Naive B cell (primary cell): ENCODE data around the gene INHBB. TPM values are rescaled to one million over a fixed set of nuclear protein-coding genes. Genes with fewer than 3 reads are reported as not detected.
"Not testable (repeated sequence)": the region's sequence is repeated elsewhere in the genome, so short reads cannot be mapped to it uniquely, and the experiment has no call there.

Experiments used
- ATAC-seq, 2 donors: fragments of 150-1000 bp; cut with Tn5 transposase; 2 replicates each; pipeline ENCODE4 v1.10.0; 2021; ENCODE audit warnings: low read depth in 2 of 2, mild to moderate bottlenecking in 2 of 2, moderate library complexity in 2 of 2
- DNase-seq: peaks from one replicate; pipeline ENCODE4 v3.0.0; 2022
- H3K27ac Mint-ChIP-seq, 6 donors: one replicate each; pipeline ENCODE4 v1.8.0; 2020 to 2022; ENCODE audit warnings: mild to moderate bottlenecking in 6 of 6, mixed read lengths in 6 of 6, moderate library complexity in 5 of 6, inconsistent platforms in 2 of 6
- H3K27me3 Mint-ChIP-seq, 3 donors: one replicate each; pipeline ENCODE4 v1.8.0; 2021 to 2022; ENCODE audit warnings: mixed read lengths in 3 of 3, mild to moderate bottlenecking in 1 of 3
- H3K36me3 Mint-ChIP-seq, 2 donors: one replicate each; pipeline ENCODE4 v1.8.0; 2020 to 2022; ENCODE audit warnings: mixed read lengths in 2 of 2, inconsistent platforms in 1 of 2, mild to moderate bottlenecking in 1 of 2
- H3K4me1 Mint-ChIP-seq, 3 donors: one replicate each; pipeline ENCODE4 v1.8.0; 2020 to 2022; ENCODE audit warnings: mixed read lengths in 3 of 3, inconsistent platforms in 1 of 3, mild to moderate bottlenecking in 1 of 3, moderate library complexity in 1 of 3
- H3K4me3 Mint-ChIP-seq, 8 donors: one replicate each; pipeline ENCODE4 v1.8.0; 2020 to 2022; ENCODE audit warnings: mild to moderate bottlenecking in 8 of 8, mixed read lengths in 8 of 8, moderate library complexity in 8 of 8, inconsistent platforms in 2 of 8
- H3K9me3 Mint-ChIP-seq, 7 donors: one replicate each; pipeline ENCODE4 v1.8.0; 2020 to 2022; ENCODE audit warnings: mixed read lengths in 7 of 7, mild to moderate bottlenecking in 5 of 7, inconsistent platforms in 2 of 7, moderate library complexity in 1 of 7
- polyA plus RNA-seq, 6 donors: library from polyadenylated mRNA; unstranded; fragments of 300-500 nt; fragmentation: Illumina TruSeq; gene quantifications; one replicate each; pipeline ENCODE4 v1.2.3, GENCODE V29; 2021; ENCODE audit warnings: low read depth in 6 of 6

The INHBB gene
- polyA plus RNA-seq, 6 donors from 2014 or later = 0.09 TPM; not detected in 5

- no peak overlapping the region for H3K27ac Mint-ChIP-seq
- H3K4me3 Mint-ChIP-seq = no peak overlapping the region
- DNase-seq (no peak), ATAC-seq (no peak)
- H3K36me3 Mint-ChIP-seq = peaks cover 0 to 9% of the 10 kb centered on the region in 2 donors
- no peaks in the 10 kb centered on the region for H3K9me3 Mint-ChIP-seq
- no peaks in the 10 kb centered on the region for H3K4me1 Mint-ChIP-seq
- peaks cover 4 to 46% (median 36%) of the 10 kb centered on the region in 3 donors for H3K27me3 Mint-ChIP-seq
Observed at GRCh38 chr2:120319686-120320317, 26.1 kb upstream of the INHBB start.

GRCh38 chr2:120320318-120320851 lies 25.6 kb upstream of the INHBB start:
- Mint-ChIP-seq H3K36me3 (peaks cover 0 to 9% of the 10 kb centered on the region in 2 donors), H3K27ac (no peak overlapping the region), H3K4me1 (no peaks in the 10 kb centered on the region), H3K9me3 (no peaks in the 10 kb centered on the region), H3K27me3 (peaks cover 0 to 40% (median 30%) of the 10 kb centered on the region in 3 donors), H3K4me3 (no peak overlapping the region)
- DNase-seq = no peak
- no peak for ATAC-seq

- not testable (repeated sequence) for H3K4me1 Mint-ChIP-seq, H3K36me3 Mint-ChIP-seq, DNase-seq, H3K9me3 Mint-ChIP-seq, ATAC-seq, H3K27ac Mint-ChIP-seq, H3K4me3 Mint-ChIP-seq
- H3K27me3 Mint-ChIP-seq = peaks cover 0 to 34% (median 25%) of the 10 kb centered on the region in 3 donors
Observed at GRCh38 chr2:120320887-120321556, 24.9 kb upstream of the INHBB start.

- DNase-seq (no peak), ATAC-seq (no peak)
- Mint-ChIP-seq H3K27ac (peak overlapping the region in 1 of 6 donors; percentile 65), H3K36me3 (peaks cover 0 to 9% of the 10 kb centered on the region in 2 donors), H3K4me1 (peaks cover 0 to 2% (median under 1%) of the 10 kb centered on the region in 3 donors), H3K9me3 (no peaks in the 10 kb centered on the region), H3K4me3 (no peak overlapping the region), H3K27me3 (peaks cover 0 to 29% (median 27%) of the 10 kb centered on the region in 3 donors)
Observed at GRCh38 chr2:120321721-120322284, 24.1 kb upstream of the INHBB start.

- Mint-ChIP-seq H3K27ac (no peak overlapping the region), H3K9me3 (no peaks in the 10 kb centered on the region), H3K36me3 (peaks cover 0 to 9% of the 10 kb centered on the region in 2 donors), H3K4me3 (no peak overlapping the region), H3K27me3 (peaks cover 0 to 35% (median 32%) of the 10 kb centered on the region in 3 donors), H3K4me1 (peaks cover 3 to 7% (median 5%) of the 10 kb centered on the region in 3 donors)
- ATAC-seq (no peak), DNase-seq (no peak)
Observed at GRCh38 chr2:120322329-120322728, 23.6 kb upstream of the INHBB start.

- no peak overlapping the region for H3K27ac Mint-ChIP-seq
- H3K27me3 Mint-ChIP-seq = peaks cover 0 to 39% (median 36%) of the 10 kb centered on the region in 3 donors
- DNase-seq (no peak), ATAC-seq (no peak)
- peaks cover 3 to 11% (median 5%) of the 10 kb centered on the region in 3 donors for H3K4me1 Mint-ChIP-seq
- H3K9me3 Mint-ChIP-seq = no peaks in the 10 kb centered on the region
- H3K4me3 Mint-ChIP-seq = peak overlapping the region in 1 of 8 donors; percentile 22
- H3K36me3 Mint-ChIP-seq = peaks cover 0 to 9% of the 10 kb centered on the region in 2 donors
Observed at GRCh38 chr2:120323214-120323613, 22.7 kb upstream of the INHBB start.

- ATAC-seq (no peak), DNase-seq (no peak)
- Mint-ChIP-seq H3K36me3 (peaks cover 0 to 9% of the 10 kb centered on the region in 2 donors), H3K27me3 (peaks cover 5 to 39% (median 35%) of the 10 kb centered on the region in 3 donors), H3K4me1 (peaks cover 3 to 11% (median 5%) of the 10 kb centered on the region in 3 donors), H3K4me3 (peak overlapping the region in 1 of 8 donors; percentile 31), H3K27ac (peak overlapping the region in 1 of 6 donors; percentile 36), H3K9me3 (no peaks in the 10 kb centered on the region)
Observed at GRCh38 chr2:120323807-120324399, 22.0 kb upstream of the INHBB start.

GRCh38 chr2:120324933-120325332 lies 21.0 kb upstream of the INHBB start:
- H3K27me3 Mint-ChIP-seq = peaks cover 9 to 39% (median 38%) of the 10 kb centered on the region in 3 donors
- no peak for ATAC-seq
- H3K9me3 Mint-ChIP-seq = no peaks in the 10 kb centered on the region
- H3K4me1 Mint-ChIP-seq = peaks cover 3 to 11% (median 5%) of the 10 kb centered on the region in 3 donors
- no peak for DNase-seq
- peaks cover 0 to 9% of the 10 kb centered on the region in 2 donors for H3K36me3 Mint-ChIP-seq
- no peak overlapping the region for H3K4me3 Mint-ChIP-seq
- H3K27ac Mint-ChIP-seq = no peak overlapping the region

- Mint-ChIP-seq H3K4me1 (peaks cover 4 to 11% (median 5%) of the 10 kb centered on the region in 3 donors), H3K27me3 (peaks cover 16 to 48% (median 47%) of the 10 kb centered on the region in 3 donors), H3K27ac (no peak overlapping the region), H3K36me3 (peaks cover 0 to 9% of the 10 kb centered on the region in 2 donors), H3K4me3 (no peak overlapping the region), H3K9me3 (no peaks in the 10 kb centered on the region)
- ATAC-seq (no peak), DNase-seq (no peak)
Observed at GRCh38 chr2:120326066-120326465, 19.9 kb upstream of the INHBB start.

GRCh38 chr2:120330946-120331822 lies 14.8 kb upstream of the INHBB start:
- DNase-seq (no peak), ATAC-seq (no peak)
- Mint-ChIP-seq H3K9me3 (peaks cover 0 to 11% (median 4%) of the 10 kb centered on the region in 7 donors), H3K36me3 (peaks cover 6 to 7% of the 10 kb centered on the region in 2 donors), H3K27ac (no peak overlapping the region), H3K27me3 (peaks cover 28 to 72% (median 69%) of the 10 kb centered on the region in 3 donors), H3K4me1 (peaks cover 5 to 11% (median 7%) of the 10 kb centered on the region in 3 donors), H3K4me3 (no peak overlapping the region)

GRCh38 chr2:120331903-120332302 lies 14.0 kb upstream of the INHBB start:
- DNase-seq = no peak
- ATAC-seq = no peak
- Mint-ChIP-seq H3K4me3 (no peak overlapping the region), H3K27me3 (peaks cover 29 to 77% (median 73%) of the 10 kb centered on the region in 3 donors), H3K9me3 (peaks cover 0 to 11% (median 4%) of the 10 kb centered on the region in 7 donors), H3K36me3 (peaks cover 6 to 9% of the 10 kb centered on the region in 2 donors), H3K4me1 (peaks cover 4 to 8% (median 6%) of the 10 kb centered on the region in 3 donors), H3K27ac (no peak overlapping the region)

GRCh38 chr2:120332384-120332783 lies 13.6 kb upstream of the INHBB start:
- H3K27ac Mint-ChIP-seq = peak overlapping the region in 2 of 6 donors; percentile 10 to 82
- no peak for ATAC-seq
- H3K9me3 Mint-ChIP-seq = peaks cover 0 to 11% (median 4%) of the 10 kb centered on the region in 7 donors

More at GRCh38 chr2:120332384-120332783, 13.6 kb upstream of the INHBB start:
- peaks cover 0 to 3% (median 3%) of the 10 kb centered on the region in 3 donors for H3K4me1 Mint-ChIP-seq
- no peak for DNase-seq
- H3K4me3 Mint-ChIP-seq = no peak overlapping the region
- peaks cover 6 to 14% of the 10 kb centered on the region in 2 donors for H3K36me3 Mint-ChIP-seq
- peaks cover 31 to 77% (median 73%) of the 10 kb centered on the region in 3 donors for H3K27me3 Mint-ChIP-seq
